ENCODE results near the gene ZBTB4. TPM values are rescaled to one million over a fixed set of nuclear protein-coding genes. Genes with fewer than 3 reads are reported as not detected.

ZBTB4 gene
- total and polyA plus RNA-seq, 7 experiments from 2014 or later: 15.3 to 89.2 (median 49.8) TPM

DNA sequence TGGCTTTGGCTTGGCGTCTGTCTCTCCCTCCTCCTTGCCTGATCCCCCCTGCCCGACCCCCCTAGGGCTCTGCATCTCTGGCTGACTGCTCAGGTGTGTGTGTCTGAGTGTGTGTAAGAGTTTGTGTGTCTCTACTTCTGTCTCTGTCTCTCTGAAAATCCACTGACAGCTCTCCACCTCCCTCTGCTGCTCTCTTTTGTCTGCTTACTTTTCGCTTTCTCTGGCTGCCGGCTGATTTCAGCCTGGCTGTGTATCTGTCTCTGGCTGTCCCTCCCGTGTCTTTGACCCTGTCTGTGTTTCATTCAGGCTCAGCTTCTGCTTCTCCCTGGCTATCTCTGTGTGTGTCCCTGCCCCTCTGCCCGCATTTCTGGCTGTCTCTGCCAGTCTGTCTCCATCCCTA, 63.1 kb downstream of the ZBTB4 start:
- POLR2A ChIA-PET: interaction anchor here (1.0 kb wide), 1 partner anchor 13 kb away, joined by 3 read pairs; no protein-coding TSS in a partner anchor
- H3K9me3 ChIP-seq (ENCODE audit: control insufficient read depth in 2 of 3, low read length in 3 of 3): no peaks in the 10 kb centered on the region
- H3K27me3 ChIP-seq (ENCODE audit: control insufficient read depth in 2 of 2, insufficient read depth in 2 of 2, low read length in 2 of 2): no peaks in the 10 kb centered on the region
- H3K4me3 ChIP-seq (ENCODE audit: low read length): no peak overlapping the region
- H3K36me3 ChIP-seq (ENCODE audit: control insufficient read depth in 2 of 3, insufficient read depth in 3 of 3, low read length in 3 of 3): no peaks in the 10 kb centered on the region
- intact Hi-C loops (cut with micrococcal nuclease): loop anchor here in 1 of 2 donors (1.0 to 2.0 kb wide), 2 partner anchors 60 to 136 kb away; partner anchors contain the start of gene SLC2A4
- H3K27me3 Mint-ChIP-seq: no peaks in the 10 kb centered on the region
- H3K4me1 ChIP-seq (ENCODE audit: control insufficient read depth in 2 of 2, insufficient read depth in 2 of 2, low read length in 2 of 2): no peaks in the 10 kb centered on the region
- H3K4me3 Mint-ChIP-seq: no peak overlapping the region
- no peak for ATAC-seq
- no peaks in the 10 kb centered on the region for H3K36me3 Mint-ChIP-seq
- H3K4me1 Mint-ChIP-seq: peaks cover 0 to 7% (median 0%) of the 10 kb centered on the region in 7 donors
- H3K27ac Mint-ChIP-seq: peak overlapping the region in 1 of 9 donors; percentile 6
- DNase-seq: peak in 1 of 9 donors; percentile 12
- H3K27ac ChIP-seq (ENCODE audit: low read depth, low read length): no peak overlapping the region
- H3K9me3 Mint-ChIP-seq: no peaks in the 10 kb centered on the region
- CTCF ChIA-PET: no interaction called here

DNA sequence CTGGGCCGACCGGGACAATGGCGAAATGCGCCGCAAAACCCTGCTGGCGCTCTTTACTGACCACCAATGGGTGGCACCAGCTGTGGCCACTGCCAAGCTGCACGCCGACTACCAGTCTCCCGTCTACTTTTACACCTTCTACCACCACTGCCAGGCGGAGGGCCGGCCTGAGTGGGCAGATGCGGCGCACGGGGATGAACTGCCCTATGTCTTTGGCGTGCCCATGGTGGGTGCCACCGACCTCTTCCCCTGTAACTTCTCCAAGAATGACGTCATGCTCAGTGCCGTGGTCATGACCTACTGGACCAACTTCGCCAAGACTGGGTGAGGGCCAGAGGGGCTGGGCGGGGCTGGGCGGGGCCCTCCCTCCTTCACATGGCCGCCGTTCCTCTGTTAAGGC, 63.6 kb downstream of the ZBTB4 start:
- Mint-ChIP-seq H3K27ac (no peak overlapping the region), H3K4me3 (no peak overlapping the region), H3K4me1 (peaks cover 0 to 7% (median 0%) of the 10 kb centered on the region in 7 donors), H3K27me3 (no peaks in the 10 kb centered on the region), H3K9me3 (no peaks in the 10 kb centered on the region), H3K36me3 (no peaks in the 10 kb centered on the region)
- ChIA-PET POLR2A (no interaction called here), CTCF (no interaction called here)
- Histone ChIP-seq H3K9me3 (ENCODE audit: control insufficient read depth in 2 of 3, low read length in 3 of 3) (no peaks in the 10 kb centered on the region), H3K4me1 (ENCODE audit: control insufficient read depth in 2 of 2, insufficient read depth in 2 of 2, low read length in 2 of 2) (no peaks in the 10 kb centered on the region), H3K36me3 (ENCODE audit: control insufficient read depth in 2 of 3, insufficient read depth in 3 of 3, low read length in 3 of 3) (no peaks in the 10 kb centered on the region), H3K27ac (ENCODE audit: low read depth, low read length) (no peak overlapping the region), H3K27me3 (ENCODE audit: control insufficient read depth in 2 of 2, insufficient read depth in 2 of 2, low read length in 2 of 2) (no peaks in the 10 kb centered on the region), H3K4me3 (ENCODE audit: low read length) (no peak overlapping the region)
- ATAC-seq: no peak
- intact Hi-C loops (cut with micrococcal nuclease): loop anchor here in 1 of 2 donors (1.0 to 2.0 kb wide), 2 partner anchors 59 to 135 kb away; partner anchors contain the start of gene SLC2A4
- no peak for DNase-seq

DNA sequence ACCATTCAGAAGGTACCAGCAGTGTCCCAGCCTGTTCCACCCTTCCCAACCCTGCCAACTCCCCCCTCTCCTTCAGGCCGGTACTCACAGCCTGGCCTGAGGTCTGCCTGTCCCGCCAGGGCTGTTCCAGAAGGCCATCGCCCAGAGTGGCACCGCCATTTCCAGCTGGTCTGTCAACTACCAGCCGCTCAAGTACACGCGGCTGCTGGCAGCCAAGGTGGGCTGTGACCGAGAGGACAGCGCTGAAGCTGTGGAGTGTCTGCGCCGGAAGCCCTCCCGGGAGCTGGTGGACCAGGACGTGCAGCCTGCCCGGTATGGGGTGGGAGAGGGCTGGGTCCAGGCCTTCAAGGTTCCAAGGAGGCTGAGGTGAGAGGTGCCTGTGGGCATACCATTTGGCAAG, 64.6 kb downstream of the ZBTB4 start:
- no peak for DNase-seq
- no peaks in the 10 kb centered on the region for H3K4me1 ChIP-seq (ENCODE audit: control insufficient read depth in 2 of 2, insufficient read depth in 2 of 2, low read length in 2 of 2)
- H3K36me3 ChIP-seq (ENCODE audit: control insufficient read depth in 2 of 3, insufficient read depth in 3 of 3, low read length in 3 of 3): no peaks in the 10 kb centered on the region
- ATAC-seq: no peak
- peaks cover 0 to 3% (median 0%) of the 10 kb centered on the region in 5 donors for H3K27me3 Mint-ChIP-seq
- H3K27me3 ChIP-seq (ENCODE audit: control insufficient read depth in 2 of 2, insufficient read depth in 2 of 2, low read length in 2 of 2): no peaks in the 10 kb centered on the region
- H3K27ac ChIP-seq (ENCODE audit: low read depth, low read length): no peak overlapping the region
- peaks cover 0 to 11% (median 0%) of the 10 kb centered on the region in 7 donors for H3K4me1 Mint-ChIP-seq
- H3K9me3 Mint-ChIP-seq: no peaks in the 10 kb centered on the region
- no peaks in the 10 kb centered on the region for H3K36me3 Mint-ChIP-seq
- no peaks in the 10 kb centered on the region for H3K9me3 ChIP-seq (ENCODE audit: control insufficient read depth in 2 of 3, low read length in 3 of 3)
- intact Hi-C loops (cut with micrococcal nuclease): no loop called here
- ChIA-PET CTCF (no interaction called here), POLR2A (no interaction called here)
- H3K4me3 ChIP-seq (ENCODE audit: low read length): no peak overlapping the region
- H3K27ac Mint-ChIP-seq: no peak overlapping the region
- no peak overlapping the region for H3K4me3 Mint-ChIP-seq

DNA sequence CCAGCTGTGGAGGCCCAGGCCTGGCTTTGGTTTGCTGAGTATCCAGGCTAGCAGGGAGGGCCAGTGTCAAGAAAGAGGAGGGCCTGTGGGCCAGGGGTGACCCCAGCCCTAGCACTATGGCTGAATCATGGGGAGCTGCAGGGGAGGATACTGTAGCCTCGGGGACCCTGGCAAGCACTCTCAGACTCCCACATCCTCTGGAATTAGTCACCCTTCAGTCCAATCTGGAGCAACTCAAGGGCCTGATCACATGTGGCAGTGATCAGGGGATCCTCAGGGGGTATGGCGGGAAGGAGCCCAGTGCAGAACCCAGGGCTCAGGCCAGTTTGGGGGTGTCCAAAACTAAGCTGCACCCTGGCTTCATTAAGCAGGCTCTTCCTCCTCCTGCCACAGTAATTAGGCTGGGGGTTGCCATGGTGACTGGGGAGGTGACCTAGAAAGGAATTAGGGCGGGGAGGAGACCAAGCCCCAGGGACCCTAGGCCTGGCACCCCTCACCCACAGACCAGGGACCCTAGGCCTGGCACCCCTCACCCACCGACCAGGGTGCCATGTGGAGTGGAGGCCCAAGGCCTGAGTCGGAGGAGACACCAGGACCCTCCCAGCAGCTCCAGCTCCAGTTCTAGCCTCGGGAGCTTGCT, 66.0 kb downstream of the ZBTB4 start:
- Histone ChIP-seq H3K27ac (ENCODE audit: low read depth, low read length) (no peak overlapping the region), H3K9me3 (ENCODE audit: control insufficient read depth in 2 of 3, low read length in 3 of 3) (no peaks in the 10 kb centered on the region), H3K36me3 (ENCODE audit: control insufficient read depth in 2 of 3, insufficient read depth in 3 of 3, low read length in 3 of 3) (no peaks in the 10 kb centered on the region), H3K27me3 (ENCODE audit: control insufficient read depth in 2 of 2, insufficient read depth in 2 of 2, low read length in 2 of 2) (no peaks in the 10 kb centered on the region), H3K4me3 (ENCODE audit: low read length) (no peak overlapping the region), H3K4me1 (ENCODE audit: control insufficient read depth in 2 of 2, insufficient read depth in 2 of 2, low read length in 2 of 2) (peaks cover 0 to 3% of the 10 kb centered on the region in 2 donors)
- ATAC-seq: no peak
- Mint-ChIP-seq H3K4me3 (no peak overlapping the region), H3K36me3 (no peaks in the 10 kb centered on the region), H3K4me1 (peaks cover 0 to 19% (median 5%) of the 10 kb centered on the region in 7 donors), H3K27ac (no peak overlapping the region), H3K9me3 (no peaks in the 10 kb centered on the region), H3K27me3 (peaks cover 0 to 11% (median 0%) of the 10 kb centered on the region in 5 donors)
- no peak for DNase-seq
- intact Hi-C loops (cut with micrococcal nuclease): no loop called here
- ChIA-PET POLR2A (interaction anchor here (1.1 to 1.3 kb wide), 2 partner anchors 9 to 24 kb away, joined by 3 to 5 read pairs; partner anchors contain the start of gene TMEM256), CTCF (no interaction called here)

DNA sequence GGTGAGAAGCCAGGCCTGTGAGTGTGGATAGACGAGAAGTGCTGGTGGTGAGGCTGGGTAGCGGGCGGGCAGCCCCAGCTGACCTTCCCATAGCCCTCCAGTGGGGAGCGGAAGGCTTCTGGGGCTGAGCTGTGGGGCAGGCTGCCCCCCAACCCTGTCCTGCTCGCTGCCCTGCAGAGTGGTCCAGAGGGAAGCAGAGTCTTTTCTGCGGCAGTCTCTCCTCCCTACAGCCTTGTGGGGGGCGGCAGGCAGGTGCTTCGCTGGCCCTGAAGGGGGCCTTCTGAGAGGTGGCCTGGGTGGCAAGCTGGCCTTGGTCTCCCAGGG, 68.0 kb downstream of the ZBTB4 start:
- ATAC-seq (no peak), DNase-seq (no peak)
- Histone ChIP-seq H3K27ac (ENCODE audit: low read depth, low read length) (no peak overlapping the region), H3K36me3 (ENCODE audit: control insufficient read depth in 2 of 3, insufficient read depth in 3 of 3, low read length in 3 of 3) (no peaks in the 10 kb centered on the region), H3K4me1 (ENCODE audit: control insufficient read depth in 2 of 2, insufficient read depth in 2 of 2, low read length in 2 of 2) (peaks cover 0 to 3% of the 10 kb centered on the region in 2 donors), H3K27me3 (ENCODE audit: control insufficient read depth in 2 of 2, insufficient read depth in 2 of 2, low read length in 2 of 2) (no peaks in the 10 kb centered on the region), H3K9me3 (ENCODE audit: control insufficient read depth in 2 of 3, low read length in 3 of 3) (no peaks in the 10 kb centered on the region), H3K4me3 (ENCODE audit: low read length) (no peak overlapping the region)
- Mint-ChIP-seq H3K4me3 (no peak overlapping the region), H3K9me3 (peaks cover 0 to 1% (median 0%) of the 10 kb centered on the region in 11 donors), H3K27me3 (peaks cover 0 to 19% (median 0%) of the 10 kb centered on the region in 5 donors), H3K36me3 (no peaks in the 10 kb centered on the region), H3K27ac (no peak overlapping the region), H3K4me1 (peaks cover 0 to 14% (median 6%) of the 10 kb centered on the region in 7 donors)
- intact Hi-C loops (cut with micrococcal nuclease): no loop called here
- ChIA-PET CTCF (no interaction called here), POLR2A (no interaction called here)

DNA sequence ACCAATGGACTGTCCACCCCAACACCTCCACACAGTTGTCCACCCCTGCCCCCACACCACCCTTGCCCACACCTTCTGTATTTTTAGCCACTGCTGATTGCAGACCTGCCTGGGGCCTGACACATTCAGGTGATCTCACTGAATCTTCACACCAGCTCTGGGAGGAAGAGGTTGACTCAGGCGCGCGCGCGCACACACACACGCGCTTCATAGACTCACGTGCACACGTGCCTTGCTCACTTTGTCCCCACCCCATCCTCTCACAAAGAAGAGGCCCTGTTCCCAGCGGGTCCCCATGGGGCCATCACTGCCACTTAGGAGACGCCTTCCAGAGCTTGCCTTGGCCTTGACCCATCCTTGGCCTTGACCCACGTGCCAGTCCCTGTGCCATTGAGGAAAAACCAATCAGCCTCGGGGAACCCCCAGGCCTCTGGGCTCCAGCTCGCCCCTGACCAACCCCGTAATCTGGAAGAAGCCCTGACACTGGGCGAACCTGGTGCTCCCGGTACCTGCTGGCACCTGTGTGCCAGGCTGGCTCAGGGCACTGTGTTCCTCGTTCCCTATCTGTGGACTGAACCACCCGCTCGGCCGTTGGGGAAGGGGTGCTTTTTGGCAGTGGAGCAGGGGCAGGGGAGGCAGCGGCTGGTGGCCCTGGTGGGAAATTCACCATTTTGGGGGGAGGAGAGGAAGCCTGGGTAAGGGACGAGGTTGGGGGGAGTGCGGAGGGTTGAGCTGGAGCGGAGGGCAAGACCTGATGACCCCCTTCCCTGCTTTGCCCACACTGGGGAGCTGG, 68.6 kb downstream of the ZBTB4 start:
- no peak overlapping the region for H3K27ac ChIP-seq (ENCODE audit: low read depth, low read length)
- Mint-ChIP-seq H3K4me3 (peak overlapping the region in 1 of 10 donors; percentile 23), H3K9me3 (peaks cover 0 to 1% (median 0%) of the 10 kb centered on the region in 11 donors), H3K27ac (no peak overlapping the region), H3K27me3 (peaks cover 0 to 24% (median 0%) of the 10 kb centered on the region in 5 donors), H3K36me3 (no peaks in the 10 kb centered on the region), H3K4me1 (peaks cover 4 to 16% (median 10%) of the 10 kb centered on the region in 7 donors)
- intact Hi-C loops (cut with micrococcal nuclease): no loop called here
- H3K9me3 ChIP-seq (ENCODE audit: control insufficient read depth in 2 of 3, low read length in 3 of 3): no peaks in the 10 kb centered on the region
- no peaks in the 10 kb centered on the region for H3K36me3 ChIP-seq (ENCODE audit: control insufficient read depth in 2 of 3, insufficient read depth in 3 of 3, low read length in 3 of 3)
- no peaks in the 10 kb centered on the region for H3K27me3 ChIP-seq (ENCODE audit: control insufficient read depth in 2 of 2, insufficient read depth in 2 of 2, low read length in 2 of 2)
- H3K4me1 ChIP-seq (ENCODE audit: control insufficient read depth in 2 of 2, insufficient read depth in 2 of 2, low read length in 2 of 2): peaks cover 0 to 3% of the 10 kb centered on the region in 2 donors
- ChIA-PET CTCF (no interaction called here), POLR2A (interaction anchor here (0.8 kb wide), 1 partner anchor 12 kb away, joined by 3 read pairs; no protein-coding TSS in a partner anchor)
- H3K4me3 ChIP-seq (ENCODE audit: low read length): no peak overlapping the region
- DNase-seq (no peak), ATAC-seq (no peak)
